ENCODE measurements around the gene RAB27B.

Gene RAB27B

GRCh38 chr18:54830260-54830659 is 2.0 kb downstream of the RAB27B start:
- Histone ChIP-seq H3K4me3 (ENCODE audit: low read depth, low read length) (no peak overlapping the region), H3K36me3 (replicated peaks) (no peaks in the 10 kb centered on the region), H3K27ac (no peak overlapping the region), H3K27me3 (replicated peaks) (no peaks in the 10 kb centered on the region)
- TF ChIP-seq, protein P1, sequence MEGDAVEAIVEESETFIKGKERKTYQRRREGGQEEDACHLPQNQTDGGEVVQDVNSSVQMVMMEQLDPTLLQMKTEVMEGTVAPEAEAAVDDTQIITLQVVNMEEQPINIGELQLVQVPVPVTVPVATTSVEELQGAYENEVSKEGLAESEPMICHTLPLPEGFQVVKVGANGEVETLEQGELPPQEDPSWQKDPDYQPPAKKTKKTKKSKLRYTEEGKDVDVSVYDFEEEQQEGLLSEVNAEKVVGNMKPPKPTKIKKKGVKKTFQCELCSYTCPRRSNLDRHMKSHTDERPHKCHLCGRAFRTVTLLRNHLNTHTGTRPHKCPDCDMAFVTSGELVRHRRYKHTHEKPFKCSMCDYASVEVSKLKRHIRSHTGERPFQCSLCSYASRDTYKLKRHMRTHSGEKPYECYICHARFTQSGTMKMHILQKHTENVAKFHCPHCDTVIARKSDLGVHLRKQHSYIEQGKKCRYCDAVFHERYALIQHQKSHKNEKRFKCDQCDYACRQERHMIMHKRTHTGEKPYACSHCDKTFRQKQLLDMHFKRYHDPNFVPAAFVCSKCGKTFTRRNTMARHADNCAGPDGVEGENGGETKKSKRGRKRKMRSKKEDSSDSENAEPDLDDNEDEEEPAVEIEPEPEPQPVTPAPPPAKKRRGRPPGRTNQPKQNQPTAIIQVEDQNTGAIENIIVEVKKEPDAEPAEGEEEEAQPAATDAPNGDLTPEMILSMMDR (IDR thresholded peaks at IDR 0.05; ENCODE audit: low read depth, low read length, missing control alignments): no peak
- no peak for DNase-seq
- in situ Hi-C loops (cut with HindIII; ENCODE audit: low pct_ligation_motif_present, low sequenced_read_pairs): no loop called here

DNA sequence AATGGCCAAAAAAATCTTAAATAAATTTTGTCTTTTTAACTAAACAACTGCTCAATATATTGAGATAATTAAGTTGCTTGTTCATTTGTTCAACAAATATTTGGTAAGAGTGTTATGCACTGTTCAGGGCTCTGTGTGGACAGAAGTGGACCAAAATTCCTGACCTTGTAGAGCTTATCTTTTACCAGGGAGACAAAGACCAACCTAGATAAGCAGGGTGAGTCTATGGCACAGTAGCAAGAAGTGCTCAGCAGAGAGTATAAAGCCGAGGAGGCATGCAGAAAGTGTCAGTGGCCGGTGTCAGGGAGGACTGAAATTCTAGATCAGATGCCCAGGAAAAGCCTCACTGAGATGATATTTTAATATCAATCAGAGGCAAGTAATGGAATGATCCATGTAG is 2.6 kb downstream of the RAB27B start:
- no peaks in the 10 kb centered on the region for H3K27me3 ChIP-seq (replicated peaks)
- no peak overlapping the region for H3K4me3 ChIP-seq (ENCODE audit: low read depth, low read length)
- no peaks in the 10 kb centered on the region for H3K36me3 ChIP-seq (replicated peaks)
- H3K27ac ChIP-seq: no peak overlapping the region
- in situ Hi-C loops (cut with HindIII; ENCODE audit: low pct_ligation_motif_present, low sequenced_read_pairs): no loop called here
- DNase-seq: no peak
- TF ChIP-seq, protein P1 (IDR thresholded peaks at IDR 0.05; ENCODE audit: low read depth, low read length, missing control alignments): no peak

DNA sequence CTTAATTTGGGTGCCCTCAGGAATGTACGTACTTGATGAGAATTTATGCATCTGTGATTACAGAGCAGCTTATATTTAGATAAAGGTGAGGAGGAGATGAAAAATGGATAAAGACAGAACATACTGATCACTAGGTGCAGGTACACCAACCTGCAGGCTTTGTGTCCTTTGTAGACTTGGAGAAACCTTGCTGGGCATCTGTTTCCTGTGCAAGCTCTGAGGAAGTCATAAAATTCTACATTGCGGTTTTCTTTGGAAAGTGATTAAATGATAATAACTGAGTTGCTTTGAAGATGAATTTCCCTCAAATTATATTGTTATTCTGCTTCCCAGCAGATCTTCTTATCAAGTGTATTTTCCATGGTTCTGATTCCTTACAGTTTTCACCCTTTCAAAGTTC is 7.7 kb downstream of the RAB27B start:
- H3K36me3 ChIP-seq (replicated peaks): no peaks in the 10 kb centered on the region
- in situ Hi-C loops (cut with HindIII; ENCODE audit: low pct_ligation_motif_present, low sequenced_read_pairs): no loop called here
- DNase-seq: no peak
- H3K27me3 ChIP-seq (replicated peaks): no peaks in the 10 kb centered on the region
- TF ChIP-seq, protein P1 (IDR thresholded peaks at IDR 0.05; ENCODE audit: low read depth, low read length, missing control alignments): no peak
- no peak overlapping the region for H3K27ac ChIP-seq
- H3K4me3 ChIP-seq (ENCODE audit: low read depth, low read length): no peak overlapping the region

- in situ Hi-C loops (cut with HindIII; ENCODE audit: low pct_ligation_motif_present, low sequenced_read_pairs): no loop called here
- Histone ChIP-seq H3K36me3 (replicated peaks) (no peaks in the 10 kb centered on the region), H3K27ac (no peak overlapping the region), H3K27me3 (replicated peaks) (no peaks in the 10 kb centered on the region), H3K4me3 (ENCODE audit: low read depth, low read length) (no peak overlapping the region)
- TF ChIP-seq, protein P1 (IDR thresholded peaks at IDR 0.05; ENCODE audit: low read depth, low read length, missing control alignments): no peak
- DNase-seq: peak; percentile 36
Observed at GRCh38 chr18:54843314-54843713, 15.0 kb downstream of the RAB27B start.

GRCh38 chr18:54845787-54846186 is 17.5 kb downstream of the RAB27B start:
- in situ Hi-C loops (cut with HindIII; ENCODE audit: low pct_ligation_motif_present, low sequenced_read_pairs): no loop called here
- peak; percentile 21 for DNase-seq

DNA sequence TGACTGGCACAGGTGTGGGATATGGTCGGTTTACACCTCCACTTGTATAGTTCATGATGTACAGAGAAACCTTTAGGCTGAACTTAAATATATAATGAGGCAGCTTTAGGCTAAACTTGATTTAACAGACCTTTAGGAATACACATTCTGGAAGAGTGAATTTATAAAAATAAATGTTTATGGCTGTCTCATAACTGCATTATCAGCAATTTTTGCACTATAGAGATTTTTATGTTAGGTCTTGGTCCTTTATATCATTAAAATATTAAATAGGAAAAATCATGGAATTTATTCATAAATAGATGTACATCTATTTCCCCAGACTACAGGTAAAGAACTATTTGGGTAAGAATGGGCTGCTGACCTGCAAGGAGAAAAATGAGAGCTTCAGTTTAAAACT is 19.8 kb downstream of the RAB27B start:
- no peaks in the 10 kb centered on the region for H3K27me3 ChIP-seq (replicated peaks)
- DNase-seq: no peak
- H3K27ac ChIP-seq: no peak overlapping the region
- TF ChIP-seq, protein P1 (IDR thresholded peaks at IDR 0.05; ENCODE audit: low read depth, low read length, missing control alignments): no peak
- in situ Hi-C loops (cut with HindIII; ENCODE audit: low pct_ligation_motif_present, low sequenced_read_pairs): no loop called here
- no peaks in the 10 kb centered on the region for H3K36me3 ChIP-seq (replicated peaks)
- no peak overlapping the region for H3K4me3 ChIP-seq (ENCODE audit: low read depth, low read length)

More at GRCh38 chr18:54845787-54846186, 17.5 kb downstream of the RAB27B start:
- Histone ChIP-seq H3K36me3 (replicated peaks) (no peaks in the 10 kb centered on the region), H3K27ac (no peak overlapping the region), H3K27me3 (replicated peaks) (no peaks in the 10 kb centered on the region), H3K4me3 (ENCODE audit: low read depth, low read length) (no peak overlapping the region)
- TF ChIP-seq, protein P1 (IDR thresholded peaks at IDR 0.05; ENCODE audit: low read depth, low read length, missing control alignments): no peak
